GM10248 (cell line): ENCODE measurements around the gene PPP1CC.

ENCODE experiments used
- CTCF ChIA-PET: fragments of 300-600 bp; sonication (Branson Sonifier 250); formaldehyde crosslinking; extraction: SDS; loops from one replicate; lab custom pipeline; 2021; ENCODE audit warnings: antibody characterized with exemption; lab: Yijun Ruan, JAX
- POLR2A ChIA-PET: fragments of 350-650 bp; sonication (Branson Sonifier 250); formaldehyde crosslinking; extraction: SDS; loops from one replicate; lab custom pipeline; 2020; ENCODE audit warnings: antibody characterized with exemption; lab: Yijun Ruan, JAX
- DNase-seq: peaks from one replicate; pipeline ENCODE4 v3.0.0; 2012; ENCODE audit errors: extremely low spot score
- TF ChIP-seq, protein P1 (sequence below): IDR thresholded peaks from 2 replicates; pipeline ENCODE4 v1.5.1; 2012; ENCODE audit warnings: mild to moderate bottlenecking, low read depth; ENCODE audit errors: extremely low read depth, missing control alignments, control extremely low read depth

The PPP1CC gene

DNA sequence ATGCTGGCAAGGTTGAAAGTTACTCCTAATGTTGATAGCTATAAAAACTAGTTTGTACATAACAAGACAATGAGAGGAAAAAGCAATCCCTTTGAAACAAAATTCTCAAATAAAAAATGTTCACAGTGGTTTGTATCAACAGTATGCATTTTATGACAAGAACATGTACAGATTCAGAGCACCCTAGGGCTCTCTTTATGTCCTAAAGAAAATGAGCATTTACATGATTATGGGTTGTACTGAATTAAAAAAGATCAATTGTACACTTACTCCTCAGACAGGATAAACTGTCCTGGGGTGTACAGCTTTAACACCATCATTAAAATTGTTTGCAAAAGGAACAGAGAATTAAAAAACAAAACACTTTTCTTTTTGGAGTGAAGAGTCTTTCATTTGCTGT is 22.2 kb downstream of the PPP1CC start:
- ChIA-PET POLR2A (interaction anchor here (0.8 kb wide), 1 partner anchor 107 kb away, joined by 3 read pairs; the partner anchor contains the start of gene TCTN1), CTCF (interaction anchor here (1.2 to 2.0 kb wide), 4 partner anchors 9 to 157 kb away, joined by 3 to 6 read pairs (median 4); no protein-coding TSS in a partner anchor)
- TF ChIP-seq, protein P1, sequence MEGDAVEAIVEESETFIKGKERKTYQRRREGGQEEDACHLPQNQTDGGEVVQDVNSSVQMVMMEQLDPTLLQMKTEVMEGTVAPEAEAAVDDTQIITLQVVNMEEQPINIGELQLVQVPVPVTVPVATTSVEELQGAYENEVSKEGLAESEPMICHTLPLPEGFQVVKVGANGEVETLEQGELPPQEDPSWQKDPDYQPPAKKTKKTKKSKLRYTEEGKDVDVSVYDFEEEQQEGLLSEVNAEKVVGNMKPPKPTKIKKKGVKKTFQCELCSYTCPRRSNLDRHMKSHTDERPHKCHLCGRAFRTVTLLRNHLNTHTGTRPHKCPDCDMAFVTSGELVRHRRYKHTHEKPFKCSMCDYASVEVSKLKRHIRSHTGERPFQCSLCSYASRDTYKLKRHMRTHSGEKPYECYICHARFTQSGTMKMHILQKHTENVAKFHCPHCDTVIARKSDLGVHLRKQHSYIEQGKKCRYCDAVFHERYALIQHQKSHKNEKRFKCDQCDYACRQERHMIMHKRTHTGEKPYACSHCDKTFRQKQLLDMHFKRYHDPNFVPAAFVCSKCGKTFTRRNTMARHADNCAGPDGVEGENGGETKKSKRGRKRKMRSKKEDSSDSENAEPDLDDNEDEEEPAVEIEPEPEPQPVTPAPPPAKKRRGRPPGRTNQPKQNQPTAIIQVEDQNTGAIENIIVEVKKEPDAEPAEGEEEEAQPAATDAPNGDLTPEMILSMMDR = no peak
- DNase-seq = no peak

DNA sequence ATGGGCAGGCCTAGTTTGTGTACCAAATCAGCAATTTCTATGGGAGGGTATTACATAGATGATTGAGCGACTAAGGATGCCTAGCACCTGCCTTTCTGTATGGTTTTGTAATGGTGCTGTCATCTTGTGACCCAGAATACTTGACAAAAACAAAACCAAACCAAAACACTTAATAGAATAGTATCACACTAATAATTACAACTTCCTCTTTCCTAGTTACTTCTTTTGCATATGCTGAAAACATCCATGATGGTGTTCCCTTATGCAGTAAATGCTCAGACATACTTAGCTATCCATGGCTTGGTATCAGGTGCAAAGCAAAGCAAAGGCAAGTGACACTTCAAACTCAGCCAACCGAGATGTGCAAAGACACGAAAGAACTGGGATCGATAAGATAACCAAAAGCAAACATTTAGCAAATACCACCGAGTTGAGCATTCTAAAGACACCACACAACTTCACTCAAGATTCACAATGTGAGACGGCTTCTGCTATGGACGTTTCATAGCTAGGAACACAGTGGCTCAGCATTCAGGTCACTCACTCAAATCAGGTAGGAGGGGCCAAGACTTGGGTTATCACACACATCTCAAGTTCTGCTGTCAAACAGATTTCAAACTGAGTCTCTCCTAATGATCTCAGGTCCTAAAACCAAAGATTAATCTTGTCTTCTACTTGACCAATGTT is 24.3 kb downstream of the PPP1CC start:
- ChIA-PET POLR2A (no interaction called here), CTCF (interaction anchor here (0.7 to 0.8 kb wide), 2 partner anchors 14 to 21 kb away, joined by 3 read pairs; no protein-coding TSS in a partner anchor)
- DNase-seq = no peak
- TF ChIP-seq, protein P1 = no peak

DNA sequence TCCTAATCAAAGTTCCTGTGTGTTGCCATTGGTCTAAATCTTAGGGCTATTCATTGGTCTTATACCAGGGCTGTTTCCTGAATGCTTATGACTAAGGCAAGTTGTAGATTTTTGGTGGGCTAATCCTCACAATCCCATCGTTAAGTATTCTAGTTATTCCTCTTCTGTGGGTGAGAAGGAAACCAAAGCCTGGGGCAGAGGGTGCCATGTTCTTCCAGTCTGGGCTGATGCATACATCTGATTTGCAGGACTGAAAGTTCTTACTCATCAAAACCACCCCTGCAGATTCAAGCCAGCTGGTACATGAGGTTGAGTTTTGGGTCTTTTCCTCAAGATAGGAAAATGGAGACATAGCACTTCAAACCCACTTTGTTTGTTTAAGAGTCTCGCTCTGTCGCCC is 25.7 kb downstream of the PPP1CC start:
- DNase-seq = no peak
- POLR2A ChIA-PET = no interaction called here
- TF ChIP-seq, protein P1 = no peak
- CTCF ChIA-PET = interaction anchor here (0.7 kb wide), 1 partner anchor 14 kb away, joined by 3 read pairs; no protein-coding TSS in a partner anchor

DNA sequence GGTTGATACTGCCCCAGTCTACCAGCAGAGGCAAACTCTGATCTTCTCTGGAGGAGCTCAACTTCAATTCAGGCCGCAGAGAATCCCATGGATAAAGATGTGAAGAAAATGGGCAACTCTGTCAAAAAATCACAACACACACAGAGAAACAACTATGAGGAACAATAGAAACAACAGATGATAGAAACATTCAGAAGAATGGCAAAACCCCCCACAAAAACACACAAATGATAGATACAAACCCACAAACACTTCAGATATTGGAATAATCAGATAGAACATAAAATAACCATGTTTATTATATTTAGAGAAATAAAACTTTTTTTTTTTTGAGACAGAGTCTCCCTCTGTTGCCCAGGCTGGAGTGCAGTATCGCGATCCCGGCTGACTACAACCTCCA is 33.8 kb downstream of the PPP1CC start:
- DNase-seq = no peak

DNA sequence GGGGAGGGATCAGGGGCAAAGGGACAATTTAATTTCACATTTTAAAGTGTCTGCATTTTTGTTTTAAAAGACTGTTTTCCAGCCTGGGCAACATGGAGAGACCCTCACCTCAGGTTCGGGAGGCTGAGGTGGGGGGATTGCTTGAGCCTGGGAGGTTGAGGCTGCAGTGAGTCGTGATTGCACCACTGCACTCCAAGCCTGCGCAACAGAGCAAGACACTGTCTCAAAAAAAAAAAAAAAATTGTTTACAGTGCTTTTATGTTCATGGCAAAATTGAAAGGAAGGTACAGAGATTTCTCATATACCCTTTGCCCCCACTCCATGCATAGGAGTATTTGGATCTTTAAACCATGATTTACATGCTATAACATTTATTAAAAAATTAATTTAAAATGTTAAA is 37.4 kb downstream of the PPP1CC start:
- TF ChIP-seq, protein P1 = no peak
- DNase-seq = no peak
- ChIA-PET POLR2A (interaction anchor here (0.5 to 0.7 kb wide), 3 partner anchors 8 to 290 kb away, joined by 3 to 6 read pairs (median 3); no protein-coding TSS in a partner anchor), CTCF (interaction anchor here (0.7 to 1.6 kb wide), 21 partner anchors 8 to 243 kb away, joined by 3 to 12 read pairs (median 3); no protein-coding TSS in a partner anchor)

More for the DNA sequence above, 33.8 kb downstream of the PPP1CC start:
- POLR2A ChIA-PET = no interaction called here
- TF ChIP-seq, protein P1 = no peak
- CTCF ChIA-PET = interaction anchor here (1.3 to 2.0 kb wide), 2 partner anchors 11 to 113 kb away, joined by 4 to 6 read pairs; no protein-coding TSS in a partner anchor

DNA sequence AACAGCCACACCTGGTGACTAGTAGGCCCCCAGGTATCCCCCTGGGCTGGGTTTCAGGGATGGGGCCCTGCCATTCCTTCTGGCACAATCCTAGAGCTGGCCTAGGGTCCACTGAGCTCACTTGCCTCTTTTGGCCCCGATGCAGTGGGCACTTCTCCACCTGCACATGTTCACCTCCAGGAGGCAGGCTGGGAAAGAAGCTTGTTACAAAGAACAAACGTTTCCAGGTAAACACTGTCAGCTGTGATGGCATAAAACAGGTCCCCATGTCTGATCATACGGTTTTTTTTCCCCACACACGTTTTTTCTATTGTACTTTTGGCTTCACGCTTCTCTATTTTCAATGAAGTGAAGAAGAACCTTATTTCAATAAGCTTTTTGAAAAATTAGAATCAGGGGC is 37.9 kb downstream of the PPP1CC start:
- ChIA-PET POLR2A (interaction anchor here (0.5 to 0.7 kb wide), 3 partner anchors 9 to 289 kb away, joined by 3 to 6 read pairs (median 3); no protein-coding TSS in a partner anchor), CTCF (interaction anchor here (0.7 to 1.6 kb wide), 23 partner anchors 9 to 254 kb away, joined by 3 to 12 read pairs (median 3); partner anchors contain the start of gene ARPC3)
- TF ChIP-seq, protein P1 = peak; percentile 20

More for the DNA sequence above, 37.9 kb downstream of the PPP1CC start:
- peak; percentile 39 for DNase-seq
